RWPE1 (cell line): ENCODE results near the gene CCDC190.
A peak's percentile ranks its signal among the peaks of the same experiment; 100 is the strongest.

Experiments
- CTCF ChIA-PET: fragments of 350-600 bp; sonication (Branson Sonifier 250); formaldehyde crosslinking; extraction: SDS; loops from one replicate; lab custom pipeline; 2021; lab: Yijun Ruan, JAX
- POLR2A ChIA-PET: fragments of 400-600 bp; formaldehyde crosslinking; extraction: SDS; loops from one replicate; lab custom pipeline; 2020; ENCODE audit warnings: antibody characterized with exemption; ENCODE audit not compliant: low non-redundant PET; lab: Yijun Ruan, JAX
- DNase-seq: peaks from one replicate; pipeline ENCODE4 v3.0.0; 2012; ENCODE audit warnings: low spot score
- H3K27ac ChIP-seq: fragments of 450-650 bp; 2 replicates; pipeline ENCODE4 v1.5.1; 2017
- CTCF ChIP-seq: fragments of 450-650 bp; conservative IDR thresholded peaks from 2 replicates; pipeline ENCODE4 v1.5.1; 2017; ENCODE audit warnings: low read depth, mild to moderate bottlenecking

The CCDC190 gene

GRCh38 chr1:162856260-162856659, 4.7 kb downstream of the CCDC190 start:
- H3K27ac ChIP-seq = no peak overlapping the region
- ChIA-PET CTCF (no interaction called here), POLR2A (no interaction called here)
- no peak for TF ChIP-seq CTCF
- DNase-seq = peak; percentile 60

DNA sequence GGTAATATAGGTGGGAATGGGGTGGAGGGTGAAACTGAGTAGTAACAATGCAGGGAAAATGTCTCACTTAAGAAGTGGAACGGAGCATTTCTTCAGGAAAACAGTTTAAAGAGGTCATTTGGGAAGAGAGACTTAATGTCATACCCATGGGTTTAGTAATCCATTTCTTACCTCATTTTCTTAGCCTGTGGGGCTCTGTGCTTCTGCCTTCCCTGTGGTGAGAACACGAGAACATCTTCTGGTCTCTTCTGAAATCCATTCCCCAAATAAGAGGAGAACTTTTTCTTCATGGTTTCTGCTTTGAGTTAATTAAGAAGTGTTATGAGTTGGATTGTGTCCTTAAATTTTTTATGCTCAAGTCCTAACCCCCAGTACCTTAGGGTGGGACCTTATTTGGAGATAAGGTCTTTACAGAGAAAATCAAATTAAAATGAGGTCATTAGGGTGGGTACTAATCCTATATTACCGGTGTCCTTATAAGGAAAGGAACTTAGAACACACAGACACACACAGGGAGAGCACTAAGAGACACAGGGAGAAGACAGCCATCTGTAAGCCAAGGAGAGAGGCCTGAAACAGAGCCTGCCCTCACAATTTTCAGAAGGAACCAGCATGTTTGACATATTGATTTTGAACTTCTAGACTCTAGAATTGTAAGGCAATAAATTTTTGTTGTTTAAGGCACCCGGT, 5.4 kb downstream of the CCDC190 start:
- TF ChIP-seq CTCF = no peak
- CTCF ChIA-PET = no interaction called here
- no peak for DNase-seq
- no peak overlapping the region for H3K27ac ChIP-seq
- POLR2A ChIA-PET = no interaction called here

DNA sequence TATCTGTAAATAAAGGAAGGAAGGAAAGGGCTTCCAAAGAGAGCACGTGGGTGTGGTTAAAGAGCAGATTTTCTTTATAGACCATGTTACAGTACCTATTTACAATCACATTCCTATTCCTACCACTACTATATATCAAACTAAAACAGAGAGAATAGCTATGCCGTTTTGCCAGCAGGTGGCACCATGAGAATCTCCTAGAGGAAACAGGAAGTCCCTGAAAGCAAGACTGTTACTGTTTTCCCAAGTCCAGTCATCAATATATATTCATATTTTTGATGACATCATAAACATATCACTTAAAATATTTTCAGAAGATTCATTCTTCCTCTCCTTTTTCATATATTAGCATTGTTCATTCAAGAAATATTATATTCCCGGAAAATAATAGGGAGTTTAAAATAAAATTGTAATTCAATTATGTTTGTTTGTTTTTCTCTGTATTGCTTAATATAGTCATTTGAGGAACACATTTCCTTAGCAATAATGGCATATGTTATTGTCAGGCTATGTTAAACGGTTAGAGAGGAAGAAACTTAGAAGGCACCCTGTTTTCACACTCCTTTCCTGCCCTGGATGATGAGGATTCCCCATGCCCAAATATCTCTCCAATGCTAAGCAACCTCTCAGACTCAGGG, 6.6 kb downstream of the CCDC190 start:
- ChIA-PET POLR2A (no interaction called here), CTCF (interaction anchor here (0.6 to 1.4 kb wide), 8 partner anchors 22 to 462 kb away, joined by 3 to 10 read pairs (median 4); no protein-coding TSS in a partner anchor)
- peak; percentile 81 for TF ChIP-seq CTCF
- no peak overlapping the region for H3K27ac ChIP-seq
- DNase-seq = peak; percentile 70

GRCh38 chr1:162851341-162851740, 9.6 kb downstream of the CCDC190 start:
- ChIA-PET CTCF (interaction anchor here (0.6 kb wide), 1 partner anchor 686 kb away, joined by 3 read pairs; no protein-coding TSS in a partner anchor), POLR2A (no interaction called here)
- no peak overlapping the region for H3K27ac ChIP-seq
- no peak for TF ChIP-seq CTCF
- DNase-seq = no peak

GRCh38 chr1:162849711-162850110, 11.3 kb downstream of the CCDC190 start:
- no peak for DNase-seq
- POLR2A ChIA-PET = no interaction called here
- CTCF ChIA-PET = interaction anchor here (0.6 to 1.3 kb wide), 2 partner anchors 220 to 1471 kb away, joined by 4 read pairs; no protein-coding TSS in a partner anchor
- no peak overlapping the region for H3K27ac ChIP-seq
- no peak for TF ChIP-seq CTCF

GRCh38 chr1:162847839-162848453, 13.0 kb downstream of the CCDC190 start:
- H3K27ac ChIP-seq = no peak overlapping the region
- peak; percentile 94 for TF ChIP-seq CTCF
- POLR2A ChIA-PET = no interaction called here
- CTCF ChIA-PET = interaction anchor here (0.5 to 2.6 kb wide), 15 partner anchors 10 to 1961 kb away, joined by 3 to 15 read pairs (median 4); partner anchors contain the start of gene RGS4
- DNase-seq = peak; percentile 56
